ENCODE data around the gene ZNF716.
"Not testable (repeated sequence)": the region's sequence is repeated elsewhere in the genome, so short reads cannot be mapped to it uniquely, and the experiment has no call there.

ZNF716 gene

DNA sequence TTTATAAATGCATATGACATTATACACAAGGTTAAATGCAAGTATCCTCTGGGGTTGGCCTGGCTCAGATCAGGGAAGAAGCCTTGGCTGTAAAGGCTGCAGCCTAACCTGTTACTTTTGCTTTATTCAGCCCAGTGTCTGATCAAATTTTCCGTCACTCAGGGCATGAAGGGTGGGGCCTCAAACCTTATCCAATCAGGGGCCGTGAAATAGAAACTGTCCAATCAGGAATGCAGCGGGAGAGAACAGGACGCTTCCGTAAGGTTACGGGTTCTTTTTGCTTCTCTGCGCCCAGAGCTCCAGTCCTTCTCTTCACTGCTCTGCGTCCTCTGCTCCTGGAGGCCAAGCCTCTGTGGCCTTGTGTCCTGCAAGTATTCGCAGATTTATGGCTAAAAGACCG is at the start of gene ZNF716:
ZNF716 (plus strand) TSS at position 274 of the 400 bp plus-strand sequence; CDS start at position 386, 112 bp downstream.
- DNase-seq (ENCODE audit: low read depth in 4 of 4, low spot score in 1 of 4), result no peak

DNA sequence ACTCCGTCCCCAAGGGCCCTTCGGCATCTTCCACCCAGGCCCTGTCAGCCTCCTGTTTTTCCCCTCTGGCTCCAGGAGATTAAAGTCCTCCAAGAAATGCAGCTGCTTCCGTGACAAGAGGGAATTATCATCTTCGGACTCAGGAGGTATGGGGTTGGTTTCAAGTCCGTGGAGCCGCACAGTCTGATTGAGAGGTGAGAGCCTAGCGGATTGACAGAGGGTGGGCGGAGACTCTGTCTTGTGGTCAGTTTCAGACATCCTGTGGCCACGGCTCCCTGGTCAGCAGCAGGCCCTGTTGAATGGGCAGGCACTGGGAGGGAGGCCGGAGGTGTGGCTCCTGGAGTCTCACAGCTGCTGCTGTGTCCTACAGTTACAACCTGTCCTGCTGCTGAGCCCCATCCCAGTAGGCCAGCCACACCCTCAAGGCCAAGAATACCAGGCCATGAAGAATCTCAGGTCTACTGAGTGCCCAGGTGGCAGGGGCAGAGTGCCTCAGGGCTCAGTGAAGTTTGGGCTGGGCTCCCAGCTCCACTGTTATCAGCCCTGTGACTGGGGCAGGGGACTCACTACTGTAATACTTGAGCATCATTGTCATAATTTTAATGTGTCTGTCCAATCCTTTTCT is 49.3 kb upstream of the ZNF716 start:
- DNase-seq (ENCODE audit: low read depth in 4 of 4, low spot score in 1 of 4), result no peak

DNA sequence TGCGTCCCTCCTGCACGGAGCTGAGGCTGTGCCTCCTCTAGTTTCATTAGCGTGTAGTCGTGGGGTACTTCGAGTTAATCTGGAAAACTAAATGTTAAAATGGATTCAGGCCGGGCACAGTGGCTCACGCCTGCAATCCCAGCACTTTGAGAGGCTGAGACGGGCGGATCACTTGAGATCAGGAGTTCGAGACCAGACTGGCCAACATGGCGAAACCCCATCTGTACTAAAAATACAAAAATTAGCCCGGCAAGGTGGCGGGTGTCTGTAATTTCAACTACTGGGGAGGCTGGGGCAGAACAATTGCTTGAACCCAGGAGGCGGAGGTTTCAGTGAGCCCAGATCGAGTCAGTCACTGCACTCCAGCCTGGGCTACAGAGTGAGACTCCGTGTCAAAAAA is 46.9 kb upstream of the ZNF716 start:
- DNase-seq (ENCODE audit: low read depth in 4 of 4, low spot score in 1 of 4), result not testable (repeated sequence)

DNA sequence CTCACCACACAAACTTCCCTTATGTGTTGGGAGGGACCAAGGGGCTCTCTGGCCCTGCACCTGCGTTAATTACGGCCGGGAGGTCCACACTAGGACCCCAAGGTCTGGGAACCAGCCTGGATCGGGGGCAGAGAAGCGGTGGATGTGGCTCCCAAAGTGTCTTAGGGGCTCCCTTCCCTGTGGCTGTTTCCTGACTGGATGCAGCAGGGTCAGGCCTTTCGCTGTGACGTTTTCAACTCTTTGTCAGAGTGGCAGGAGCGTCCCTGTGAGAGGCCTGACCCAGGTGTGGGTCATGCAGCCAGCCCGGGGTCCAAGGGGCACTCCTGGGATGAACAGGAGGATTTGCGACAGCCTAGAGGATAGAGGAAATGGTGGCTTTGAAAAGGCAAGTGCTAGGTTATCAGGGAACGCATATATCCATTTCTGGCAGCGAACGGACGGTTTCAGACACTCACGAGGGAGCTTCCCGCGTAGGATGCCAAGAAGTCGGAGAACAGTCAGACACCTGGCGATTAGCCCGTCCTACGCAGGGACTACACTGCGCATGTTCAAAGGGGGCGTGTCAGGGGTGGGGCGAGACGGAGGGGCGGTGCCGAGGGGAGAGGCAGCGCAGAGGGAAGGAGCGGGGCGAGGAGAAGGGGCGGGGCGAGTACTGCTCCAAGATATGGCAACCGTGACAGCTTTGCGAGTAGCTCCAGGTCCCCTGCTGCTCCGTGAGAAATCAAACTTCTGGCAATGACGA is 46.2 kb upstream of the ZNF716 start:
- DNase-seq (ENCODE audit: low read depth in 4 of 4, low spot score in 1 of 4), result no peak

DNA sequence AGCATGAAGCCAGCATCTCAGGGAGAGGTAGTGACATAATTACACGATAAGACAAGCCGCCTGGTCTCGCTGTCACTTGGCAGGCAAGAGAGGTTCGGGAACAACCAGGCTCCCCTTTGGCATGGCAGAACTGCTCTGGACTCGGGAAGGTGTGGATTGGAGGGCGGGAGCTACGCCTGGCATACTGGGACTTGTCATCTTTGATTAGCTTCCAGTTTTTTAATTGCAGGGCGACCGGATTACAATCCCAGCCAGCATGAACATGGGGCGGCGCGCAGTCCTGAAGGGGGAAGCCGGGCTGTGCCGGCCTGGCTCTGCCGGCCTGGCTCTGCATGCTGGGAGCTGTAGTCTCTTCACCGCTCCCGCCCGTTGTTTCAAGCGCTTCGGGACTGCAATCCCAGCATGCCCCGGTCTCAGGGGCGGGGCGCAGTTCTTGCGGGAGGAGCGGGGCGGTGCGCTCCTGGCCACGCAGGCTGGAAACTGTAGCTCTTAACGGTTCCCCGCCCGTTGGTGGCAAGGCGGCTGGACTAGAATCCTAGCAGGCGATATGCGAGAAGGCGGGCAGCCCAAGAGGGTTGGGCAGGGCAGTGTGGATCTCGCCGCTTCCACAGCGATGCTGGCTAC is 45.5 kb upstream of the ZNF716 start:
- DNase-seq (ENCODE audit: low read depth in 4 of 4, low spot score in 1 of 4), result no peak

DNA sequence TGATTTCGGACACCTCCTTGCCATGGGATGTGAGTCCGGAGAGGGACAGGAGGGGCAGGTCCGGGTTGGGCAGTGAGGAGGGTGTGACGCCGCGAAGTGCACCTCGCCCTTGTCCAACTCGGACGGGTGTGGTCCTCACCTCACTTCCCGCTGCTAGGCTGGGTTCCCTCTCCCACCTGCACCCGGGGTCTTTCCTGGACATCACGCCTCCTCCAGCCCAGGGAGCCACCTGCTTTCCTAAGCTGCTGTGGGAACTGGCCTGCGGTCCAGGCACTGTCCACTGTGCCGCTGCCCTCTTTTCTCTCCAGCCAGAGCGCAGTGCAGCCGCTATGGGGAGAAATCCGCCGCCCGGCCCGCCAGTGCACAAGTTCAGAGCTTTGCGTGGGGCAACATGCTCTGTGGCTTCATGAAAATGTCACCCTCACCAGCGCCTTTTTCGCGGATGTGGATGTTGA is 45.0 kb upstream of the ZNF716 start:
- DNase-seq (ENCODE audit: low read depth in 4 of 4, low spot score in 1 of 4), result no peak

DNA sequence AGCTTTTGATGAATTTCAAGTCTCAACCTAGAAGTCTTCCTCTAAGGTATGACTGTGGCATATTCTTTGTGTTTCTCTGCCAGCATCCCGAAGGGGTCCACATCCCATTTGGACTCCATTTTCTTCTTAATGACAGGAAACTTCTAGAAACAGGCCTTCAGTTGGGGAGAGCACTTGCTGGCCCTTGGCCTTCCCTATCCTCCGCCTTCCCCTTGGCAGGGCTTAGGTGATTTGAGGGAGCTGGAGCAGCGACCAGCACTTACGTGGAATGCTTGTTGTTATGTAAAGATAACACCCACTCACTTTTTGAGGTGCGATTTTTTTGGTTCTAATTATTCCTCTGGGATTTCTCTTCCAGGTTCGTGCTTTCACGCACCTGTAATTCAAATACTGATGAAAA is 42.9 kb upstream of the ZNF716 start:
- DNase-seq (ENCODE audit: low read depth in 4 of 4, low spot score in 1 of 4), result no peak

DNA sequence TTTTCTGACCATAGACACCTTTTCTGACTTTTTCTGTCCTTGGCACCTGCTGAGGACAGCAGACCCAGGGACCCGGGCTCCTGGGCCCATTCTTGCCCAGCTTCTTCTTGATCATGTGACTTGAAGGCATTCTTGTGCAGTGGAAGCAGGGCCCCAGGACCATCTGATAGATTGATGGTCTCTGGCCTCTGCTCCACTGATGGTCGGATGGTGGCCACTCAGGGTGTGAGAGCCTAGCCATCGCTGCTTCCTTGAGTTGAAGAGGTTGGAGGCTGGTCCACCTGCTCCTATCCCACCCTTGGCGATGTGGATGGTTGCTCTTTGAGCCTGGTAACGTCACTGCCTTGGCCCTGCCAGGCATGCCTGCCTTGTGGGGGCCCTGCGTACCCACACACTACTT is 37.8 kb upstream of the ZNF716 start:
- DNase-seq (ENCODE audit: low read depth in 4 of 4, low spot score in 1 of 4), result no peak

DNA sequence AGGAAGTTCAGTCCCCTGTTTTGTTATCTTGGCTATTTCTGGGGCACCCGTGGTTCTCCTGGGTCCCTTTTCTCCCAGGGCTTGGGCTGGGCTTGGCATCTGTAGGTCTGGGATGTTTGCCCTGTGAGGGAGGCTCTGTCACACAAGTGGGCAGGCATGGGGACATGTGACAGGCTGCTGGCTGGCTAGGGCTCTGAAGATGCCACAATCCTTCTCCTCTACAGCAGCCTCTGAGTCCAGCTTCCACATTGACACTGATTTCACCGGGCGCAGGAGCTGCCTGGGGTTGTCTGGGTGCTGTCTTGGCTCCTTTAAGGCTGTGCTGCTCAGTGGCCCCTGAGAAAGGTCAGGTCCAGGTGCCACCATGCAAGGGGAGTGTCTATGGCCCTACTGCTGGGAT is 37.4 kb upstream of the ZNF716 start:
- no peak for DNase-seq (ENCODE audit: low read depth in 4 of 4, low spot score in 1 of 4)

DNA sequence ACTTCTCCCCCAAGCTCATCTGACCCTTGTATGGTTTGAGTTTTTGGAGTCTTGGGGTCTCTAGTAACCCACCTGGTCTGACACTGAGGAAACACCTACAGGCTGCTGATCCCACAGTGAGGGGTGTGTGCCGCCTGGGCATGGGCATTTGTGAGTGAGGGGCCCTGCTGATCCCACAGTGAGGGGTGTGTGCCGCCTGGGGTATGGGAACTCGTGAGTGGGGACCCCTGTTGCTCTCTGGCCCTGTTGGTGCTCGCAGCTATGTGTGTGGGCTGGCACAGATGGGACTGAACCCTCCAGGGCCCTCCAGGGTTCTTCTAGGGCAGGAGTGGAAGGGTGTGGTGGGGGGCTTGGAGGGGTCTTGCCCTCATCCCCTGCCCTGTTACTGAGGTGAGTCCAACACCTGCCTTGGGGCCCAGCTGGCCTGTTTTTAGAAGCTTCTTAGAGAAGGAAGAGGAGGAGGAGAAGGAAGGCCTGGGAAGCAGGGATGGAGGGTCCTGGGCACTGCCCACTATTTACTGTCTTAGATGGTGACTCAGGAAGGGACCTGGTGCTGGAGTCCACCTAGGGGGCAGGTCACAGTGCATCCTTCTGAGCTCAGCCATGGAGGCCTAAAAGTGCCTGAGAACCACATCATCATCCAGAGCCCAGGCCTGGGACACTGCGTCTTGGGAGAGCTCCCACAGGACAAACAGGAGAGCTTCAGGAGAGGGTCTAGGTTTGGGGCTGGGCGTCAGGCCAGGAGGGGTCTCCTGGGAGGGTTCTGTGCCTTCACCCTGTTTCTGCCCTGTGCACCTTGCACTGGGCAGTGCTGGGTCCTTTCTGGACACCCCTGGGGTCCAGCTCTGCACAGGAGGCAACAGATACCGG is 36.2 kb upstream of the ZNF716 start:
- DNase-seq (ENCODE audit: low read depth in 4 of 4, low spot score in 1 of 4), result no peak

DNA sequence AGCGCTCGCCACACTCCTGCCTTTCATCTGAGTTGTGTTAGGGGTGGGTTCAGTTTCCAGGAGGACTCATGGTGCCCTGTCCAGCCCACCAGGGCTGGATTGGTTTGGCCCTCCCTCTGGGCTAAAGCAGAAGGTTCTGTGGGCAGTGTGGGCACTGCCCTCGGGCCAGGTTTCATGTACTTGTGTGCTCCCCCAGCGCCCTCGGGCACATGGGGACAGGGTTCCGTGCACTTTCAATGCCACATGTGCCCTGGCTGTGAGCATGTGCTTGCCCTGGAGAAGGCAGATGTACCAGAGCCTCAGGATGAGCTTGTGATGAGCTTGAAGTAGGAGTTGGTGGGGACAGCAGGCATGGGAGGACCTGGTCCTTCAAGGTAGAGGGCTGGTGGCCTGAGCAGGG is 35.6 kb upstream of the ZNF716 start:
- DNase-seq (ENCODE audit: low read depth in 4 of 4, low spot score in 1 of 4), result no peak

DNA sequence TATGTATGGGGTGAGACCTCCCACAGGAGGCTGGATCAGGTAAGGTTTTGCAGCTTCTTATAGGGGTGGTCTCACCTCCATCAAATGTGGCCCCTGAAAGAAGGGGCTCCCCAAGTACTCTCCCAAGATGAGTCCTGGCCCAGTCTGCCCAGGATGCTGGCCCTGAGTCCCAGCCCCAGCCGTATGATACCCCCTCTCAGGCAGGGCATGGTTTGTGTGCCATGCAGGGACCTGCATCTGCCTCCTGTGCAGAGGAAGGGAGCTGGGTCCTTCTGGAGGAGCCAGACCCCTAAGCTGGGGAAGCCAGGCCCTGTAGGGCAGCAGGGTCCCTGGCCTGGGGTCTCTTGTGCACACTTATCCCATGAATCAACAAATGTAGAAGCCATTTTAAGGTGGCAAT is 35.1 kb upstream of the ZNF716 start:
- no peak for DNase-seq (ENCODE audit: low read depth in 4 of 4, low spot score in 1 of 4)

DNA sequence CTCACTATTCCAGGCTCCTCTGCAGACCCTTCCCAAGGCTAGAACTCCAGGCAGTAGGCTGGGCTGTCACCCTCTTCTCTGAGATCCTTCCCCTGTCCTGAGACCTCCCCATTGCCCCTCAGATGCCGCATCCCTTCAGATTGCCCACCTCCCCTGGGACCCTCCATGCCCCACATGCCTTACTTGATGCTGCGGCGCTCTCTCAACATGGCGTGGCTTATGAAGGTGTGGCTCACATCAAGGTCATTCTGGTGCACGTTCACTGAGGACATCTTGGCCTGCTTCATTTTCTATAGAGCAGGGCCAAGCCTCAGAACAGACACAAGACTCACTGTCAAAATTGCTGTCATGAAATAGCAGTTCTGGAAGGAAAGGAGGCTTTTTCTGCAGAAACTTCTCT is 34.7 kb upstream of the ZNF716 start:
- no peak for DNase-seq (ENCODE audit: low read depth in 4 of 4, low spot score in 1 of 4)

DNA sequence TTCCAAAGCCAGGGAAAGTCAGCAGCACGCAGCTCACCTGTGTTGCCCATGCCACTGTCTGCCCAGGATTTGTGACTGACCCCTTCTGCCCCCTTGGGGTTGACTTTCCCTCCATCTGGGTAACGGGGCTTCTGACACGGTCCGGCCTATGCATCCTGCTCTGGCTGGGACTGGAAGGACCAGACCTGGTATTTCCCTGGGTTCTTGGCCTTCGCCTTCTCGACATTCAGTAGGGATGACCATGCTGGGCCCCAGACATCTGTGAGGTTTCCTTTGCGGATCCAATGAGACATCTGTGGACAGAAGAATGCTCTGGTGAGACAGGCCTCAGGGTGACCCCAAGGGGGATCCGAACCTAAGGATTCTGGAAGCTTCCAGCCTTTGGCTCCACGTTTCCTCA is 34.2 kb upstream of the ZNF716 start:
- no peak for DNase-seq (ENCODE audit: low read depth in 4 of 4, low spot score in 1 of 4)

DNA sequence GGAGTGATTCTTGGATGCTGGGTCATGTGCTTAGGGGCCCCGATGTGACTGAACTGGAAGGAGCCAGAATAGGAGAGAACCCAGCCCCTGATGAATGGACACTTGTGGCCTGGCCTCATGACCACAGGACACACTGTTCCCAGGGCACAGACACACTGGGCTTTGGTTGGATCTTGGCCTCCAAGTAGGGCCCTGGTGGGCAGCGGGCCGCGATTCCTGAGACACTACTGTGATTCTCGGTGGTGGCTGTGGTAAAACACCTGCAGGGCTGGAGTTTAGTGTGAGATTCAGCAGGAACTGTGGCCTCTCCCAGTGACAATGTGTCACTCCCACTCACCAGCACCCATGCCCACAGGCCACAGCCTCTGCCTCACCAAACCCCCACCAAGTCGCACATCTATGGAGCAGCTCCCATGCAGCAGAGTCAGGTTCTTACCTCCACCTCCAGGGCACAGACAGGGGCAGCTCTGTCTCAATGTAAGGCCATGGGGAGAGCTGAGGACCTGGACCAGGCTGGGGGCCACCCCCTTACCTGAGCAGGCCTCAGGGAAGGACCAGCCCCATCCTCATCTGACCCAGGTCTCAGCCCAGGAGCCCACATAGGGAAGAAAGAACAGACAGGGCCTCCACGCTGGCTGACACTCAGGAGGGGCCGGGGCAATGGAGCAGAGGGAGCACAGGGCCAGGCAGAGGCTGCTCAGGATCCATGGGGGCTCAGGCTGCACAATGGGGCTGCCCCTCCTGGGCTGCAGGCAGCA is 33.2 kb upstream of the ZNF716 start:
- no peak for DNase-seq (ENCODE audit: low read depth in 4 of 4, low spot score in 1 of 4)

DNA sequence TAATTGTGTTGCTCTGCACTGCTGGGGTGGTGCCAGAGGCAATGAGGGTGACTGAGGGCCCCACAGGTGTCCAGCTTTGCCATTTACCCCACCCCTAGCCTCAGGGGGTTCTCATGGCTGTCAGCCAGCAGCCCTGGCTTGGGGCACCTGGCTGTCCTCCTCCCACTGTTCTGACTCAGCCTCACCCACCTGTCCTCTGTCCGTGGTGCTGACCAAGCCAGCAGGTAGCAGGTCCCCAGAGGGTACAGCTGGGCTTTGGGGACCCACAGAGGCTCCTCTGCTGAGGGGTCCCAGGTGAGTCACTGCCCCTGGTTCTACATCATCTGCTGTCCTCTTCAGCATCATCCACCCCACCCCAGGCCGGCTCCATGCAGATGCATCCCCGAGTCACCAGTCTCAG is 32.2 kb upstream of the ZNF716 start:
- DNase-seq (ENCODE audit: low read depth in 4 of 4, low spot score in 1 of 4), result no peak

DNA sequence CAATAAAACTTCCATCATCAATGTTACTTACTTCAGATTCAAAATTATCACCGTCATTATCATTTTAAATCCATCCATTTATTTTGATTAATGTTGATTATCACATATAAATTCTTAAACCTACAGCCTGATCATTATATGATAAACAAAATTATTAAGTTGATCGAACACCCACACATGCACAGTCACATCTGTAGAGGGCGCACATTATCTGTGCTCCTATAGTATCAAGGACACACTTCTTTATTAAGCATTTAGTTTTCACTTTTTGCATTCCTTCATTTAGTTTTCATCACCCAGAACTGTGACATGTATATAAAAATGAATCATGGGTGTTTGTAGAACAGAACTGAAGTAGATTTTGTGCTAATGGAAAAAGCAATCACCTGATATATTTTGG is 26.2 kb upstream of the ZNF716 start:
- DNase-seq (ENCODE audit: low read depth in 4 of 4, low spot score in 1 of 4), result no peak

DNA sequence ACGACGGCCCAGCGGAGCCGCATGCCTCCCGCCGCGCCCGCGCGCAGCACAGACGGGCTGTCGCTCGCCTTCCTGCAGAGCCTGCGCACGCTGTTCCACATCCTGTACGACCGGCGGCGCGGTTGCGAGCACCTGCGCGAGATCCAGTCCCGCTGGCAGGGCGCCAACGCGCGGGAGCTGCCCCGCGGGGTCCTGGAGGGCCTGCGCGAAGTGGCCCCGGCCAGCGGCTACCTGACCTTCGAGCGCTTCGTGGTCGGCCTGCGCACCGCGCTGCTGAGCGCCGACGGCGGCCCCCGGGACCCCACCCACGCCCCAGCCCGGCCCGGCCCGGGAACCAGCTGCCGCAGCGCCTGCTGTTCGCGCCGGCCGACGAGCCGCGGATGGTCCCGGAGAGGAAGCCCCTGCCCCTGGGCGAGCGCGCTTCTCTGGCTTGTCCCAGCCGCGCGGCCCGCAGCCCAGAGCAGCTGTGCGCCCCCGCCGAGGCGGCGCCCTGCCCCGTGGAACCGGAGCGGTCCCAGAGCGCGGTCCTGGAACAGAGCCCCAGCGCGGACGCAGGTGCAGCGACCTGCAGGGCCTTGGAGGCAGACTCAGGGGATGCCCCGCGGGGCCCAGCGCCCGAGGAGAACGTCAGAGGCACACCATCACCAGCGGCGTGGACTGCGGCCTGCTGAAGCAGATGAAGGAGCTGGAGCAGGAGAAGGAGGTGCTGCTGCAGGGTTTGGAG is 25.3 kb upstream of the ZNF716 start:
- no peak for DNase-seq (ENCODE audit: low read depth in 4 of 4, low spot score in 1 of 4)

DNA sequence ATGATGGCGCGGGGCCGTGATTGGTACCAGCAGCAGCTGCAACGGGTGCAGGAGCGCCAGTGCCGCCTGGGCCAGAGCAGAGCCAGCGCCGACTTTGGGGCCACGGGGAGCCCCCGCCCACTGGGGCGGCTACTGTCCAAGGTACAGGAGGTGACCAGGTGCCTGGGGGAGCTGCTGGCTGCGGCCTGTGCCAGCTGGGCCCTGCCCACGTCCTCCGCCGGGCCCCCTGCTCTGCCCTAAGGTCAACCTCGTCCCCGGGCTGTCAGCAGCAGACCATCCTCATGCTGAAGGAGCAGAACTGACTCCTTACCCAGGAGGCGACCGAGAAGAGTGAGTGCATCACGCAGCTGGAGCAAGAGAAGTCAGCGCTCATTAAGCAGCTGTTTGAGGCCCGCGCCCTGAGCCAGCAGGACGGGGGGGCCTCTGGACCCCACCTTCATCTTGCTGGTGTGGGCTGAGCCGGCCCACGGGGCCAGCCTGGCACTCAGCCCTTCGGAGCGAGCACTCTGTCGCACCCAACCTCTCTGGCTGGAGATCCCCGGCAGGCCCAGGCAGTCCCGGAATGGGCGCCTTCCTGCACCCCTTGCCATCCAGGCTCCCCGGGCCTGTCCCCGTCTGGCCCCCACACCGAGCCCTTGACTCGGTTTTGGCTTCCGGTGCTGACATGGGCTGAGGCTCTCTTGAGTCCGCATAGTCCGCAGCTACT is 24.6 kb upstream of the ZNF716 start:
- DNase-seq (ENCODE audit: low read depth in 4 of 4, low spot score in 1 of 4), result no peak
